ENCODE data around the gene GNPDA1.

- TF ChIP-seq POLR2A (IDR thresholded peaks at IDR 0.05; ENCODE audit: low read depth, low read length) = no peak
- no peak for TF ChIP-seq POLR2AphosphoS5 (IDR thresholded peaks at IDR 0.05; ENCODE audit: low read depth, low read length)
Measured at GRCh38 chr5:141978389-141978788, 34.4 kb downstream of the GNPDA1 start.
